Measurements from ENCODE around the gene SDC1.

The SDC1 gene

DNA sequence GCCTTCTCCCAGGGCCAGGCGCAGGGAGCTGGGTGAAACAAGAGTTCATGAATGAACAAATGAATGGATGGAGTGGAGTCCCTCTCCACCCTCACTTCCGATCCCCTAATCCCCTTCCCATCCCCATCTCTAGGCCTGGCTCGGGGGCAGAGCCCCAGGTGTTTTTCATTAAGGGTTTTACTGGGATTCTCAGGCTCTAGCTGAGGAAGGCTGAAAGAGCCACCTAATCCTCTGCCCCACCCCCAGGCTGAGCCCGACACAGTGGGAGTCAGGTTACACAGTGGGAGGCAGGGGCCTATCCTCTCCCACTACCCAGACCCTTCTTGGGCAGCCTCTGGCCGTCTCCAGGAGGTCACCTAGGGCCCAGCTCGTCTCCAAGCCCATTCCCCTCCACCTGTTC is 36.1 kb downstream of the SDC1 start:
- TF ChIP-seq, protein P1, sequence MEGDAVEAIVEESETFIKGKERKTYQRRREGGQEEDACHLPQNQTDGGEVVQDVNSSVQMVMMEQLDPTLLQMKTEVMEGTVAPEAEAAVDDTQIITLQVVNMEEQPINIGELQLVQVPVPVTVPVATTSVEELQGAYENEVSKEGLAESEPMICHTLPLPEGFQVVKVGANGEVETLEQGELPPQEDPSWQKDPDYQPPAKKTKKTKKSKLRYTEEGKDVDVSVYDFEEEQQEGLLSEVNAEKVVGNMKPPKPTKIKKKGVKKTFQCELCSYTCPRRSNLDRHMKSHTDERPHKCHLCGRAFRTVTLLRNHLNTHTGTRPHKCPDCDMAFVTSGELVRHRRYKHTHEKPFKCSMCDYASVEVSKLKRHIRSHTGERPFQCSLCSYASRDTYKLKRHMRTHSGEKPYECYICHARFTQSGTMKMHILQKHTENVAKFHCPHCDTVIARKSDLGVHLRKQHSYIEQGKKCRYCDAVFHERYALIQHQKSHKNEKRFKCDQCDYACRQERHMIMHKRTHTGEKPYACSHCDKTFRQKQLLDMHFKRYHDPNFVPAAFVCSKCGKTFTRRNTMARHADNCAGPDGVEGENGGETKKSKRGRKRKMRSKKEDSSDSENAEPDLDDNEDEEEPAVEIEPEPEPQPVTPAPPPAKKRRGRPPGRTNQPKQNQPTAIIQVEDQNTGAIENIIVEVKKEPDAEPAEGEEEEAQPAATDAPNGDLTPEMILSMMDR (IDR thresholded peaks at IDR 0.05), result no peak
- no peak overlapping the region for H3K27ac ChIP-seq
- H3K4me1 ChIP-seq, result peaks cover 0 to 7% (median 0%) of the 10 kb centered on the region in 4 donors
- no peaks in the 10 kb centered on the region for H3K9me3 ChIP-seq
- H3K36me3 ChIP-seq, result no peaks in the 10 kb centered on the region
- peaks cover 0 to 5% of the 10 kb centered on the region in 2 donors for H3K27me3 ChIP-seq
- intact Hi-C loops (cut with DNase I; ENCODE audit: low total_unique reads), result loop anchor here (1.0 kb wide), 1 partner anchor 30 kb away; no protein-coding TSS in a partner anchor
- no peak for DNase-seq
- no peak overlapping the region for H3K4me3 ChIP-seq

DNA sequence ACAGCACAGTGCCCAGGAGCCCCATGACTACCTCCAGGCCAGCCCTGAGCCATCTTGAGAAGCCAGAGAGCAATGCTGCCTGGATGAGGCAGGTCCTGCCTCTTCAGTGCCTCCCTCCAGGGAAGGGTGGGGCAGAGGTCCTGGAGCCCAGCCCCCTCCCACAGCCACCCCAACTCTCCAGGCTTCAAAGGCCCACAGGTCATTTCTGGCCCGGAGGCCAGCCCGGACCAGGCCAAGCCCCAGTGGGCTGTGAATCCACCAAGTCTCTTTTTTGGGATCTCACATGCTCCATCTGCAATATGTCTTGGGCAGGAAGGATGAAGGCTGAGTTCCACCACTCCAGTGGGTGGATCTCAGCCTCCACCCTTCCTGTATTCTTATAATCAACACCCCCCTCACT is 36.7 kb downstream of the SDC1 start:
- TF ChIP-seq, protein P1 (IDR thresholded peaks at IDR 0.05), result no peak
- Histone ChIP-seq H3K4me1 (peaks cover 0 to 9% (median 0%) of the 10 kb centered on the region in 4 donors), H3K36me3 (no peaks in the 10 kb centered on the region), H3K27ac (no peak overlapping the region), H3K27me3 (peaks cover 0 to 5% of the 10 kb centered on the region in 2 donors), H3K4me3 (no peak overlapping the region), H3K9me3 (no peaks in the 10 kb centered on the region)
- DNase-seq, result no peak
- intact Hi-C loops (cut with DNase I; ENCODE audit: low total_unique reads), result loop anchor here (1.0 kb wide), 1 partner anchor 31 kb away; no protein-coding TSS in a partner anchor

DNA sequence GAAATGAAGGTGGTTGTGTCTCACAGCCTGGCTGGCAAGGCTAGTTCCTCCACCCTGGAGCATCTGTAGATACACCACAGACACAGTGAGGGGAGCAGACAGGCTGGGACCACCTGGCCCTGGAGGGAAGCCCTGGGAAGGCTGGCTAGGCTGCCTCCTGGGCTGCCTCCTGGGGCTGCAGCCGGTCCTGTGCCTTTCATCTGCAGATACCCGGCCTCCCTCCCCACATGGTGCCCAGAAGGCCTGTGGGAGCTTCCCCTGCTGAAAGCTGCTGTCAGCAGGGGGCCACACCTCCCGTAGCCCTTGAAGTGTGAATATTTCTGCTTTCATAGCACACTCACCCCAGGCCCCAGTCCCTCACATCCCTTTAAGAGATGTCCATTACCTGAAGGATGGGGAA is 37.6 kb downstream of the SDC1 start:
- Histone ChIP-seq H3K4me1 (peaks cover 0 to 9% (median 0%) of the 10 kb centered on the region in 4 donors), H3K36me3 (no peaks in the 10 kb centered on the region), H3K27me3 (peaks cover 0 to 5% of the 10 kb centered on the region in 2 donors), H3K4me3 (no peak overlapping the region), H3K27ac (no peak overlapping the region), H3K9me3 (no peaks in the 10 kb centered on the region)
- intact Hi-C loops (cut with DNase I; ENCODE audit: low total_unique reads), result no loop called here
- DNase-seq, result no peak
- TF ChIP-seq, protein P1 (IDR thresholded peaks at IDR 0.05), result no peak

DNA sequence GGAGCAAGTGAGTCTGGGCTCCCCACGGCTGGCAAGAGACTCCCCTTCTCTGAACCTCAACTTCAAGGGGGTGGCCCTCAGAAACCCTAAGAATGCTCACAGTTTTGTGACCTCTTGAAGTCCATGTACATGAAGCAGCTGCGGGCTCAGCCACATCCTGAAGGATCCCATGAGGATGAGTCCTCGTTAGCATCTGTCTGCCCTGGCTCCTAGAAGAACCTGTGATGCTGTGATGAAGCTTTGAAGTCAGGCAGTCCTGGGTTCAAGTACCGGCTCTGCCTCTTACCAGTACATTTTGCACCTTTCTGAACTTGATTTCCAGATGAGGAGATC is 38.1 kb downstream of the SDC1 start:
- no peak for DNase-seq
- peaks cover 0 to 9% (median 0%) of the 10 kb centered on the region in 4 donors for H3K4me1 ChIP-seq
- H3K27me3 ChIP-seq, result peaks cover 0 to 5% of the 10 kb centered on the region in 2 donors
- H3K27ac ChIP-seq, result no peak overlapping the region
- no peak overlapping the region for H3K4me3 ChIP-seq
- TF ChIP-seq, protein P1 (IDR thresholded peaks at IDR 0.05), result no peak
- no peaks in the 10 kb centered on the region for H3K36me3 ChIP-seq
- no peaks in the 10 kb centered on the region for H3K9me3 ChIP-seq
- intact Hi-C loops (cut with DNase I; ENCODE audit: low total_unique reads), result no loop called here

DNA sequence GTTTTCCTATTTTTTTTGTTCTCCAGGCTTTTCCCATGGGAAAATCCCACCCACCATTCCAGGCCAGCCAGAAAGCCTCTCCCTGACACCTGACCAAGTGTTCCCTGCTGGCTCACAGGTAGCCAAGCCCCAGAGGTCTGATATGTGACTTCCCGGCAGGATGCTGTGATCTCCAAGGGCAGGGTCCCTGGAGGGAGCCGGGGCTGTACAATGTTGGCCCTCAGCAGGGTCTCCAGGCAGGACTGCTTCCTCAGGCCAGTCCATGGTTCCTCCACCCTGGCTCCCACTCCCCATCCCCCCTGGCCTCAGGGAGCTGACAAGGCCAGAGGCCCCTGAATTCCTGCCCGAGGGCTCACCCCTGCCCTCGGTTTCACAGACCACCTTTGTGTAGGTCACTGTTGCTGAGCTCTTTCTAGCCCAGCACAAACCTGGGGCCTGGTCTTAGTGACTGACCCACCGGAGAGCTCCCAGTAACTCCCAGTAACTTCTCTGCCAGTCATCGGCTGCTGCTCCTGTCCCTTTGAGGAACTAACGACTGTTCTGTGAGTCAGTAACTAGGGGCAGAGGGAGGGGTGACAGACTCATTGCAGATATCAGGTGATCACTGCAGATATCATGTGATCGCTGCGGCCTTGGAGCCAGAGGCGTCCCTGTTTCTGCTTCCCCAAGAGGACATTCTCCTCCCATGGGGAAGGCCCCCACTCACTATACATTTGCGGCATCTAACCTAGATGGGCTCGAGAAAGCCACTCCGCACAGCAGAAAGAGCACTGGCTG is 38.7 kb downstream of the SDC1 start:
- peak in 1 of 2 donors; percentile 44 for DNase-seq
- Histone ChIP-seq H3K4me1 (peaks cover 0 to 9% (median 0%) of the 10 kb centered on the region in 4 donors), H3K9me3 (no peaks in the 10 kb centered on the region), H3K36me3 (no peaks in the 10 kb centered on the region), H3K27ac (no peak overlapping the region), H3K27me3 (peaks cover 0 to 5% of the 10 kb centered on the region in 2 donors), H3K4me3 (no peak overlapping the region)
- TF ChIP-seq, protein P1 (IDR thresholded peaks at IDR 0.05), result no peak
- intact Hi-C loops (cut with DNase I; ENCODE audit: low total_unique reads), result no loop called here

Data from tibial artery (tissue), 4 donors.